HUES48 (cell line): ENCODE results near the gene PID1.

Experiments
- H3K27ac ChIP-seq: one replicate; pipeline ENCODE4 v1.7.0; 2013; ENCODE audit warnings: low read depth, low read length, inconsistent platforms
- H3K27me3 ChIP-seq: 2 replicates; pipeline ENCODE4 v1.6.1; 2013; ENCODE audit warnings: mild to moderate bottlenecking, low read length; ENCODE audit not compliant: control insufficient read depth, insufficient read depth
- H3K36me3 ChIP-seq: 2 replicates; pipeline ENCODE4 v1.6.1; 2013; ENCODE audit warnings: low read length; ENCODE audit not compliant: control insufficient read depth, insufficient read depth
- H3K4me1 ChIP-seq: 2 replicates; pipeline ENCODE4 v1.6.1; 2013; ENCODE audit warnings: mild to moderate bottlenecking, low read length; ENCODE audit not compliant: control insufficient read depth, insufficient read depth
- H3K4me3 ChIP-seq: 2 replicates; pipeline ENCODE4 v1.5.1; 2013; ENCODE audit warnings: mild to moderate bottlenecking, low read depth, low read length
- H3K9ac ChIP-seq: 2 replicates; pipeline ENCODE4 v1.6.1; 2013; ENCODE audit warnings: mild to moderate bottlenecking, low read depth, low read length, moderate library complexity
- H3K9me3 ChIP-seq: 2 replicates; pipeline ENCODE4 v1.6.1; 2013; ENCODE audit warnings: low read length; ENCODE audit not compliant: control insufficient read depth, insufficient read depth

Gene PID1

GRCh38 chr2:229220254-229220653, 50.8 kb downstream of the PID1 start:
- Histone ChIP-seq H3K27ac (no peak overlapping the region), H3K9ac (no peak overlapping the region), H3K9me3 (no peaks in the 10 kb centered on the region), H3K4me1 (no peaks in the 10 kb centered on the region), H3K4me3 (no peak overlapping the region), H3K27me3 (no peaks in the 10 kb centered on the region), H3K36me3 (no peaks in the 10 kb centered on the region)

GRCh38 chr2:229218329-229218921, 52.7 kb downstream of the PID1 start:
- H3K4me3 ChIP-seq, result no peak overlapping the region
- no peaks in the 10 kb centered on the region for H3K36me3 ChIP-seq
- no peaks in the 10 kb centered on the region for H3K9me3 ChIP-seq
- H3K9ac ChIP-seq, result no peak overlapping the region
- no peak overlapping the region for H3K27ac ChIP-seq
- H3K4me1 ChIP-seq, result no peaks in the 10 kb centered on the region
- no peaks in the 10 kb centered on the region for H3K27me3 ChIP-seq

- Histone ChIP-seq H3K36me3 (no peaks in the 10 kb centered on the region), H3K27ac (no peak overlapping the region), H3K4me1 (peaks cover 16% of the 10 kb centered on the region), H3K4me3 (no peak overlapping the region), H3K27me3 (no peaks in the 10 kb centered on the region), H3K9me3 (0 out of 2 replicates have a peak, but pooled peaks cover 5% of the 10 kb centered on the region), H3K9ac (no peak overlapping the region)
Observed at GRCh38 chr2:229212241-229212640, 58.8 kb downstream of the PID1 start.

- H3K27me3 ChIP-seq, result no peaks in the 10 kb centered on the region
- peaks cover 16% of the 10 kb centered on the region for H3K4me1 ChIP-seq
- no peak overlapping the region for H3K9ac ChIP-seq
- no peak overlapping the region for H3K4me3 ChIP-seq
- H3K9me3 ChIP-seq, result 0 out of 2 replicates have a peak, but pooled peaks cover 5% of the 10 kb centered on the region
- H3K36me3 ChIP-seq, result no peaks in the 10 kb centered on the region
- no peak overlapping the region for H3K27ac ChIP-seq
Observed at GRCh38 chr2:229210641-229211040, 60.4 kb downstream of the PID1 start.

GRCh38 chr2:229206548-229206947, 64.5 kb downstream of the PID1 start:
- H3K36me3 ChIP-seq, result no peaks in the 10 kb centered on the region
- H3K27ac ChIP-seq, result no peak overlapping the region
- no peaks in the 10 kb centered on the region for H3K27me3 ChIP-seq
- H3K9ac ChIP-seq, result no peak overlapping the region
- no peak overlapping the region for H3K4me3 ChIP-seq
- peaks cover 13% of the 10 kb centered on the region for H3K4me1 ChIP-seq
- H3K9me3 ChIP-seq, result 0 out of 2 replicates have a peak, but pooled peaks cover 5% of the 10 kb centered on the region

- no peaks in the 10 kb centered on the region for H3K36me3 ChIP-seq
- 0 out of 2 replicates have a peak, but pooled peaks cover 5% of the 10 kb centered on the region for H3K9me3 ChIP-seq
Observed at GRCh38 chr2:229205704-229206103, 65.4 kb downstream of the PID1 start.

GRCh38 chr2:229202646-229203045, 68.4 kb downstream of the PID1 start:
- no peaks in the 10 kb centered on the region for H3K9me3 ChIP-seq
- no peaks in the 10 kb centered on the region for H3K27me3 ChIP-seq
- H3K4me3 ChIP-seq, result no peak overlapping the region
- no peak overlapping the region for H3K9ac ChIP-seq
- H3K36me3 ChIP-seq, result no peaks in the 10 kb centered on the region
- H3K27ac ChIP-seq, result no peak overlapping the region
- H3K4me1 ChIP-seq, result no peaks in the 10 kb centered on the region

More at GRCh38 chr2:229205704-229206103, 65.4 kb downstream of the PID1 start:
- Histone ChIP-seq H3K4me1 (peaks cover 12% of the 10 kb centered on the region), H3K27ac (no peak overlapping the region), H3K9ac (no peak overlapping the region), H3K4me3 (no peak overlapping the region), H3K27me3 (no peaks in the 10 kb centered on the region)

- no peak overlapping the region for H3K4me3 ChIP-seq
- no peak overlapping the region for H3K9ac ChIP-seq
- H3K27me3 ChIP-seq, result no peaks in the 10 kb centered on the region
- no peaks in the 10 kb centered on the region for H3K9me3 ChIP-seq
- H3K27ac ChIP-seq, result no peak overlapping the region
- H3K4me1 ChIP-seq, result no peaks in the 10 kb centered on the region
- H3K36me3 ChIP-seq, result no peaks in the 10 kb centered on the region
Observed at GRCh38 chr2:229201521-229201920, 69.6 kb downstream of the PID1 start.

- H3K9me3 ChIP-seq, result no peaks in the 10 kb centered on the region
- no peaks in the 10 kb centered on the region for H3K36me3 ChIP-seq
- H3K4me3 ChIP-seq, result no peak overlapping the region
- H3K4me1 ChIP-seq, result no peaks in the 10 kb centered on the region
- H3K27ac ChIP-seq, result no peak overlapping the region
- H3K27me3 ChIP-seq, result no peaks in the 10 kb centered on the region
- H3K9ac ChIP-seq, result no peak overlapping the region
Observed at GRCh38 chr2:229199267-229199666, 71.8 kb downstream of the PID1 start.

- no peaks in the 10 kb centered on the region for H3K36me3 ChIP-seq
- no peaks in the 10 kb centered on the region for H3K4me1 ChIP-seq
- no peak overlapping the region for H3K9ac ChIP-seq
- no peaks in the 10 kb centered on the region for H3K27me3 ChIP-seq
- no peak overlapping the region for H3K27ac ChIP-seq
- no peaks in the 10 kb centered on the region for H3K9me3 ChIP-seq
- no peak overlapping the region for H3K4me3 ChIP-seq
Observed at GRCh38 chr2:229196448-229196847, 74.6 kb downstream of the PID1 start.

GRCh38 chr2:229195346-229195947, 75.6 kb downstream of the PID1 start:
- H3K9me3 ChIP-seq, result no peaks in the 10 kb centered on the region

More at GRCh38 chr2:229195346-229195947, 75.6 kb downstream of the PID1 start:
- no peaks in the 10 kb centered on the region for H3K27me3 ChIP-seq
- no peaks in the 10 kb centered on the region for H3K36me3 ChIP-seq
- H3K4me3 ChIP-seq, result no peak overlapping the region
- H3K4me1 ChIP-seq, result no peaks in the 10 kb centered on the region
- no peak overlapping the region for H3K27ac ChIP-seq
- H3K9ac ChIP-seq, result no peak overlapping the region
